Endothelial cell of umbilical vein (primary cell): ENCODE data around the gene CFAP61. TPM values are rescaled to one million over a fixed set of nuclear protein-coding genes. Genes with fewer than 3 reads are reported as not detected.

ENCODE experiments used
- BruUV-seq: library from RNA; stranded (reverse); fragments of 400-500 nt; replicated peaks from 2 replicates; lab custom pipeline; 2021; lab: Mats Ljungman, UMichigan
- CTCF ChIA-PET: fragments of 300-600, 350-600 bp; sonication (Branson Sonifier 250); formaldehyde crosslinking; loops from one replicate; lab custom pipeline; 2021; ENCODE audit warnings: antibody characterized with exemption, inconsistent platforms; lab: Charles Lee
- POLR2A ChIA-PET: fragments of 300-600, 350-600 bp; sonication (Branson Sonifier 250); formaldehyde crosslinking; loops from one replicate; lab custom pipeline; 2021; ENCODE audit warnings: antibody characterized with exemption, inconsistent platforms; lab: Charles Lee
- DNase-seq: peaks from one replicate; pipeline ENCODE4 v3.0.0-alpha.2; 2011; ENCODE audit warnings: low read depth, low spot score
- FAIRE-seq: peaks from 2 replicates; lab custom pipeline; 2011; peaks lifted over from hg19 to GRCh38; lab: Jason Lieb, UNC
- H2AFZ ChIP-seq: 2 replicates; pipeline ENCODE4 v1.6.0; 2012; ENCODE audit warnings: low read depth, low read length, control low read depth, inconsistent platforms
- H3K27ac ChIP-seq: 2 replicates; pipeline ENCODE4 v1.5.1; 2011; ENCODE audit warnings: low read depth, mild to moderate bottlenecking, control low read depth, low read length, moderate library complexity; ENCODE audit not compliant: insufficient read depth
- H3K27me3 ChIP-seq, 2 experiments: 2 replicates each; pipeline versions ENCODE4 v1.6.0 to v1.6.1; 2011; ENCODE audit warnings: low read length in 2 of 2, mixed read lengths in 1 of 2; ENCODE audit not compliant: control insufficient read depth in 2 of 2, insufficient read depth in 2 of 2
- H3K36me3 ChIP-seq, 2 experiments: 2 replicates in 1 of 2; 3 replicates in 1 of 2; pipeline ENCODE4 v1.5.1; 2011; ENCODE audit warnings: low read length in 2 of 2, mild to moderate bottlenecking in 1 of 2, moderate library complexity in 1 of 2; ENCODE audit not compliant: control insufficient read depth in 2 of 2, insufficient read depth in 2 of 2; ENCODE audit errors: extremely low read depth in 1 of 2
- H3K4me1 ChIP-seq: 3 replicates; pipeline ENCODE4 v1.5.1; 2011; ENCODE audit warnings: mild to moderate bottlenecking, low read length; ENCODE audit not compliant: control insufficient read depth, insufficient read depth; ENCODE audit errors: extremely low read depth
- H3K4me2 ChIP-seq: 2 replicates; pipeline ENCODE4 v1.6.1; 2011; ENCODE audit warnings: low read length, control low read depth, mixed read lengths; ENCODE audit not compliant: insufficient read depth
- H3K4me3 ChIP-seq, 3 experiments: fragments of 200-600 bp in 1 of 3; sonication (generic), shearing (Covaris generic) in 1 of 3; replicated peaks in 1 of 3; 2 replicates each; pipeline ENCODE4 v1.5.1; 2011 to 2016; ENCODE audit warnings: control low read depth in 3 of 3, low read length in 3 of 3, mild to moderate bottlenecking in 2 of 3, inconsistent platforms in 1 of 3, low read depth in 1 of 3, moderate library complexity in 1 of 3; ENCODE audit not compliant: insufficient read depth in 1 of 3
- H3K79me2 ChIP-seq: 2 replicates; pipeline ENCODE4 v1.6.0; 2012; ENCODE audit warnings: low read length, inconsistent platforms; ENCODE audit not compliant: control insufficient read depth, insufficient read depth
- H3K9ac ChIP-seq: replicated peaks from 2 replicates; pipeline ENCODE3; 2011; ENCODE audit warnings: low read length, control low read depth; ENCODE audit not compliant: insufficient read depth; ENCODE audit errors: extremely low read depth
- H3K9me1 ChIP-seq: replicated peaks from 3 replicates; pipeline ENCODE4 v1.6.0; 2011; ENCODE audit warnings: mild to moderate bottlenecking, low read length; ENCODE audit not compliant: control insufficient read depth, insufficient read depth; ENCODE audit errors: extremely low read depth
- H3K9me3 ChIP-seq: replicated peaks from 2 replicates; pipeline ENCODE4 v1.5.1; 2012; ENCODE audit warnings: low read length, inconsistent platforms; ENCODE audit not compliant: control insufficient read depth, insufficient read depth
- H4K20me1 ChIP-seq: replicated peaks from 2 replicates; pipeline ENCODE3; 2011; ENCODE audit warnings: mild to moderate bottlenecking, low read length; ENCODE audit not compliant: control insufficient read depth, insufficient read depth; ENCODE audit errors: extremely low read depth
- EZH2 ChIP-seq: IDR thresholded peaks from 2 replicates; pipeline ENCODE4 v1.6.1; 2012; ENCODE audit warnings: borderline replicate concordance, low read depth, mild to moderate bottlenecking, moderate library complexity, low read length, inconsistent platforms; ENCODE audit not compliant: severe bottlenecking
- FOS ChIP-seq: IDR thresholded peaks from 2 replicates; pipeline ENCODE4 v1.6.1; 2011; ENCODE audit warnings: mild to moderate bottlenecking, low read length, moderate library complexity, borderline replicate concordance; ENCODE audit not compliant: insufficient read depth
- GATA2 ChIP-seq: IDR thresholded peaks from 2 replicates; pipeline ENCODE4 v1.7.0; 2011; ENCODE audit warnings: low read depth, mild to moderate bottlenecking, moderate library complexity, mixed read lengths, low read length; ENCODE audit not compliant: insufficient read length, insufficient read depth
- JUN ChIP-seq: IDR thresholded peaks from 2 replicates; pipeline ENCODE4 v1.6.1; 2011; ENCODE audit warnings: borderline replicate concordance, low read depth; ENCODE audit not compliant: insufficient read length, insufficient read depth
- MYC ChIP-seq: IDR thresholded peaks from one replicate; pipeline ENCODE4 v1.6.1; 2011; ENCODE audit warnings: mild to moderate bottlenecking, low read depth, low read length
- POLR2A ChIP-seq: IDR thresholded peaks from 2 replicates; pipeline ENCODE4 v1.6.1; 2012; ENCODE audit warnings: low read depth, mild to moderate bottlenecking, control low read depth, low read length
- POLR2AphosphoS5 ChIP-seq: IDR thresholded peaks from 2 replicates; pipeline ENCODE4 v1.6.1; 2012; ENCODE audit warnings: low read depth, mild to moderate bottlenecking, control low read depth, low read length, moderate library complexity; ENCODE audit not compliant: insufficient read depth
- dilution Hi-C: fragments of 300-500 bp; cut with MboI; formaldehyde crosslinking; loops from one replicate; pipeline ENCODE4 v1.15.0; 2019; ENCODE audit warnings: low sequenced_read_pairs; ENCODE audit not compliant: extremely low pct_ligation_motif_present
- intact Hi-C: fragments of 100-400 bp; cut with micrococcal nuclease; formaldehyde crosslinking; loops from one replicate; pipeline ENCODE4 v1.10.0; 2022
- polyA plus RNA-seq, 4 experiments: library from polyadenylated mRNA; depleted of rRNA in 3 of 4; stranded (reverse) in 3 of 4; unstranded in 1 of 4; fragments of >200 nt; gene quantifications; 2 replicates each; pipeline versions ENCODE4 v1.2.1 to v1.2.3, GENCODE V29; 2011 to 2012; ENCODE audit warnings: missing spikeins in 1 of 4
- total RNA-seq: library from RNA; stranded (reverse); gene quantifications from 2 replicates; pipeline ENCODE4 v1.2.3, GENCODE V29; 2021
- TF ChIP-seq, protein P1 (sequence below): IDR thresholded peaks from 2 replicates; pipeline ENCODE4 v1.6.1; 2011; ENCODE audit not compliant: insufficient read depth, insufficient read length
- TF ChIP-seq, protein P2 (sequence below), 2 donors: IDR thresholded peaks; 1 replicate in 1 of 2; 2 replicates in 1 of 2; pipeline ENCODE4 v1.5.1; 2011; ENCODE audit warnings: low read length in 2 of 2, mild to moderate bottlenecking in 2 of 2, moderate library complexity in 2 of 2, control low read depth in 1 of 2, inconsistent platforms in 1 of 2, low read depth in 1 of 2; ENCODE audit not compliant: insufficient read depth in 1 of 2; ENCODE audit errors: extremely low read depth in 1 of 2

The CFAP61 gene
- total and polyA plus RNA-seq, 2 donors (not counting 3 experiments of a cell fraction or from before 2014, with no cell fraction given) = not detected

- Histone ChIP-seq H3K79me2 (no peaks in the 10 kb centered on the region), H3K27me3 (peaks cover 0 to 1% of the 10 kb centered on the region in 2 experiments), H3K9me3 (no peaks in the 10 kb centered on the region), H2AFZ (no peak overlapping the region), H3K27ac (no peak overlapping the region), H3K4me2 (no peak overlapping the region), H3K9me1 (no peaks in the 10 kb centered on the region), H3K9ac (no peak overlapping the region), H3K36me3 (no peaks in the 10 kb centered on the region), H3K4me3 (no peak overlapping the region), H3K4me1 (no peaks in the 10 kb centered on the region), H4K20me1 (no peaks in the 10 kb centered on the region)
- DNase-seq = no peak
- no TSS peak for BruUV-seq
- intact Hi-C loops (no loop called here), dilution Hi-C loops (no loop called here)
- FAIRE-seq = no peak
- ChIA-PET POLR2A (no interaction called here), CTCF (no interaction called here)
- TF ChIP-seq, protein P1, sequence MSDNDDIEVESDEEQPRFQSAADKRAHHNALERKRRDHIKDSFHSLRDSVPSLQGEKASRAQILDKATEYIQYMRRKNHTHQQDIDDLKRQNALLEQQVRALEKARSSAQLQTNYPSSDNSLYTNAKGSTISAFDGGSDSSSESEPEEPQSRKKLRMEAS = no peak
- TF ChIP-seq, protein P2, sequence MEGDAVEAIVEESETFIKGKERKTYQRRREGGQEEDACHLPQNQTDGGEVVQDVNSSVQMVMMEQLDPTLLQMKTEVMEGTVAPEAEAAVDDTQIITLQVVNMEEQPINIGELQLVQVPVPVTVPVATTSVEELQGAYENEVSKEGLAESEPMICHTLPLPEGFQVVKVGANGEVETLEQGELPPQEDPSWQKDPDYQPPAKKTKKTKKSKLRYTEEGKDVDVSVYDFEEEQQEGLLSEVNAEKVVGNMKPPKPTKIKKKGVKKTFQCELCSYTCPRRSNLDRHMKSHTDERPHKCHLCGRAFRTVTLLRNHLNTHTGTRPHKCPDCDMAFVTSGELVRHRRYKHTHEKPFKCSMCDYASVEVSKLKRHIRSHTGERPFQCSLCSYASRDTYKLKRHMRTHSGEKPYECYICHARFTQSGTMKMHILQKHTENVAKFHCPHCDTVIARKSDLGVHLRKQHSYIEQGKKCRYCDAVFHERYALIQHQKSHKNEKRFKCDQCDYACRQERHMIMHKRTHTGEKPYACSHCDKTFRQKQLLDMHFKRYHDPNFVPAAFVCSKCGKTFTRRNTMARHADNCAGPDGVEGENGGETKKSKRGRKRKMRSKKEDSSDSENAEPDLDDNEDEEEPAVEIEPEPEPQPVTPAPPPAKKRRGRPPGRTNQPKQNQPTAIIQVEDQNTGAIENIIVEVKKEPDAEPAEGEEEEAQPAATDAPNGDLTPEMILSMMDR (IDR thresholded peaks at IDR 0.05; ENCODE audit: extremely low read depth in 1 of 2, insufficient read depth in 1 of 2, low read depth in 1 of 2, low read length in 2 of 2) = no peak
- TF ChIP-seq POLR2AphosphoS5 (no peak), EZH2 (no peak), JUN (no peak), POLR2A (no peak), GATA2 (no peak), MYC (no peak), FOS (no peak)
These were observed 218.9 kb downstream of the CFAP61 start for GRCh38 chr20:20271271-20271670.
